ENCODE data around the gene CELF2.

- TF ChIP-seq CTCF (IDR thresholded peaks at IDR 0.05; ENCODE audit: insufficient read depth, low read length, poor library complexity, severe bottlenecking) (no peak), EZH2phosphoT487 (conservative IDR thresholded peaks at IDR 0.05; ENCODE audit: low read length) (no peak)
Observed at GRCh38 chr10:11264296-11265048, 246.8 kb downstream of the CELF2 start.

All from SU-DHL-6 (cell line).